GM23338 (cell line): ENCODE data around the gene SRPRA. TPM values are rescaled to one million over a fixed set of nuclear protein-coding genes. Genes with fewer than 3 reads are reported as not detected.

Experiments used
- ATAC-seq: fragments of 200-7000 bp; cut with Tn5 transposase; 3 replicates; pipeline ENCODE4 v1.9.1; 2020
- DNase-seq: peaks from one replicate; pipeline ENCODE4 v3.0.0-alpha.2; 2015; ENCODE audit warnings: low spot score
- H2AFZ ChIP-seq: fragments of 200-600 bp; sonication (generic); 2 replicates; pipeline ENCODE4 v1.8.0; 2016; ENCODE audit warnings: antibody characterized with exemption, mild to moderate bottlenecking, moderate library complexity
- H3F3A ChIP-seq: fragments of 200-600 bp; sonication (generic); replicated peaks from 2 replicates; pipeline ENCODE4 v1.8.0; 2017; ENCODE audit warnings: antibody characterized with exemption, mixed run types, low read depth
- H3K27ac ChIP-seq: fragments of 200-600 bp; sonication (generic); 2 replicates; pipeline ENCODE4 v1.6.1; 2016; ENCODE audit warnings: low read depth
- H3K27me3 ChIP-seq: fragments of 200-600 bp; sonication (generic); 2 replicates; pipeline ENCODE4 v1.8.0; 2016; ENCODE audit warnings: mild to moderate bottlenecking, mixed run types, moderate library complexity; ENCODE audit not compliant: insufficient read depth
- H3K36me3 ChIP-seq: fragments of 200-600 bp; sonication (generic); 2 replicates; pipeline ENCODE4 v1.8.0; 2016; ENCODE audit warnings: mild to moderate bottlenecking; ENCODE audit not compliant: insufficient read depth
- H3K4me1 ChIP-seq: fragments of 200-600 bp; sonication (generic); 2 replicates; pipeline ENCODE4 v1.8.0; 2016; ENCODE audit warnings: mild to moderate bottlenecking, moderate library complexity; ENCODE audit not compliant: insufficient read depth
- H3K4me2 ChIP-seq: fragments of 200-600 bp; sonication (generic); 2 replicates; pipeline ENCODE4 v1.7.1; 2017; ENCODE audit warnings: mixed run types
- H3K4me3 ChIP-seq: fragments of 200-600 bp; sonication (generic); 2 replicates; pipeline ENCODE4 v1.6.1; 2016; ENCODE audit warnings: mixed run types
- H3K79me2 ChIP-seq: fragments of 200-600 bp; sonication (generic); replicated peaks from 2 replicates; pipeline ENCODE4 v1.8.0; 2017; ENCODE audit warnings: mild to moderate bottlenecking; ENCODE audit not compliant: insufficient read depth
- H3K9me2 ChIP-seq: fragments of 200-600 bp; sonication (generic); 2 replicates; pipeline ENCODE4 v1.8.0; 2017; ENCODE audit not compliant: insufficient read depth
- H4K20me1 ChIP-seq: fragments of 200-600 bp; sonication (generic); replicated peaks from 2 replicates; pipeline ENCODE4 v1.8.0; 2017; ENCODE audit warnings: mild to moderate bottlenecking; ENCODE audit not compliant: insufficient read depth
- H3K27ac Mint-ChIP-seq: 2 replicates; pipeline ENCODE4 v1.8.0; 2020; ENCODE audit warnings: inconsistent platforms, mild to moderate bottlenecking, moderate library complexity, mixed read lengths
- H3K27me3 Mint-ChIP-seq: 3 replicates; pipeline ENCODE4 v1.8.0; 2022; ENCODE audit warnings: low read depth, mild to moderate bottlenecking, moderate library complexity, mixed read lengths, inconsistent platforms; ENCODE audit not compliant: insufficient read depth, poor library complexity
- H3K36me3 Mint-ChIP-seq: 3 replicates; pipeline ENCODE4 v1.8.0; 2021; ENCODE audit warnings: low read depth, mild to moderate bottlenecking, inconsistent platforms, moderate library complexity, mixed read lengths
- H3K4me1 Mint-ChIP-seq: 3 replicates; pipeline ENCODE4 v1.8.0; 2020; ENCODE audit warnings: mild to moderate bottlenecking, inconsistent platforms, mixed read lengths
- H3K4me3 Mint-ChIP-seq: 3 replicates; pipeline ENCODE4 v1.8.0; 2021; ENCODE audit warnings: moderate library complexity, mild to moderate bottlenecking, inconsistent platforms, mixed read lengths
- H3K9me3 Mint-ChIP-seq: 3 replicates; pipeline ENCODE4 v1.8.0; 2020; ENCODE audit warnings: moderate library complexity, mild to moderate bottlenecking, inconsistent platforms, mixed read lengths
- CREB1 ChIP-seq: fragments of 250-450 bp; sonication (Bioruptor Pico); IDR thresholded peaks from 2 replicates; pipeline ENCODE4 v1.5.0; 2020; ENCODE audit warnings: low read depth, mild to moderate bottlenecking, moderate library complexity
- EZH2 ChIP-seq: fragments of 200-600 bp; sonication (generic); IDR thresholded peaks from one replicate; pipeline ENCODE4 v1.8.0; 2017; ENCODE audit warnings: antibody characterized with exemption, mild to moderate bottlenecking, low read depth; ENCODE audit not compliant: unreplicated experiment
- JUNB ChIP-seq: IDR thresholded peaks from one replicate; pipeline ENCODE4 v1.6.1; 2016; ENCODE audit warnings: antibody characterized with exemption; ENCODE audit not compliant: unreplicated experiment
- NANOG ChIP-seq: IDR thresholded peaks from 2 replicates; pipeline ENCODE4 v1.6.1; 2016; ENCODE audit warnings: antibody characterized with exemption, borderline replicate concordance
- POLR2AphosphoS5 ChIP-seq: IDR thresholded peaks from 2 replicates; pipeline ENCODE4 v1.6.1; 2016; ENCODE audit warnings: antibody characterized with exemption, low read depth
- STAT1 ChIP-seq: IDR thresholded peaks from one replicate; pipeline ENCODE4 v1.6.1; 2016; ENCODE audit warnings: antibody characterized with exemption; ENCODE audit not compliant: unreplicated experiment
- ZNF114 ChIP-seq: fragments of 250-450 bp; sonication (Bioruptor Pico); IDR thresholded peaks from 2 replicates; pipeline ENCODE4 v1.5.0; 2020; ENCODE audit warnings: mild to moderate bottlenecking, moderate library complexity
- ZNF331 ChIP-seq: fragments of 250-450 bp; sonication (Bioruptor Pico); IDR thresholded peaks from 2 replicates; pipeline ENCODE4 v1.5.0; 2020; ENCODE audit warnings: low read depth, mild to moderate bottlenecking, moderate library complexity
- polyA plus RNA-seq: library from polyadenylated mRNA; unstranded; fragments of >200 nt; fragmentation: Nextera tagmentation; extraction: Ambion mirVana; gene quantifications from 2 replicates; pipeline ENCODE4 v1.2.1, GENCODE V29; 2016
- total RNA-seq: library from RNA; depleted of rRNA; stranded (reverse); fragments of >200 nt; shearing (Covaris generic); gene quantifications from 2 replicates; pipeline ENCODE4 v1.2.3, GENCODE V29; 2014
- TF ChIP-seq, protein P1 (sequence below): IDR thresholded peaks from one replicate; pipeline ENCODE4 v1.6.1; 2018; ENCODE audit warnings: antibody characterized with exemption; ENCODE audit not compliant: unreplicated experiment
- TF ChIP-seq, protein P2 (sequence below), 2 experiments: fragments of 200-600 bp in 1 of 2; sonication (generic) in 1 of 2; conservative IDR thresholded peaks; 2 replicates each; pipeline versions ENCODE4 v1.5.1 to v1.6.1; 2016 to 2017; ENCODE audit warnings: antibody characterized with exemption in 2 of 2, low read depth in 2 of 2, mild to moderate bottlenecking in 2 of 2, moderate library complexity in 1 of 2

Gene SRPRA
- total and polyA plus RNA-seq, 2 experiments from 2014 or later: 27.1 to 53.2 TPM

DNA sequence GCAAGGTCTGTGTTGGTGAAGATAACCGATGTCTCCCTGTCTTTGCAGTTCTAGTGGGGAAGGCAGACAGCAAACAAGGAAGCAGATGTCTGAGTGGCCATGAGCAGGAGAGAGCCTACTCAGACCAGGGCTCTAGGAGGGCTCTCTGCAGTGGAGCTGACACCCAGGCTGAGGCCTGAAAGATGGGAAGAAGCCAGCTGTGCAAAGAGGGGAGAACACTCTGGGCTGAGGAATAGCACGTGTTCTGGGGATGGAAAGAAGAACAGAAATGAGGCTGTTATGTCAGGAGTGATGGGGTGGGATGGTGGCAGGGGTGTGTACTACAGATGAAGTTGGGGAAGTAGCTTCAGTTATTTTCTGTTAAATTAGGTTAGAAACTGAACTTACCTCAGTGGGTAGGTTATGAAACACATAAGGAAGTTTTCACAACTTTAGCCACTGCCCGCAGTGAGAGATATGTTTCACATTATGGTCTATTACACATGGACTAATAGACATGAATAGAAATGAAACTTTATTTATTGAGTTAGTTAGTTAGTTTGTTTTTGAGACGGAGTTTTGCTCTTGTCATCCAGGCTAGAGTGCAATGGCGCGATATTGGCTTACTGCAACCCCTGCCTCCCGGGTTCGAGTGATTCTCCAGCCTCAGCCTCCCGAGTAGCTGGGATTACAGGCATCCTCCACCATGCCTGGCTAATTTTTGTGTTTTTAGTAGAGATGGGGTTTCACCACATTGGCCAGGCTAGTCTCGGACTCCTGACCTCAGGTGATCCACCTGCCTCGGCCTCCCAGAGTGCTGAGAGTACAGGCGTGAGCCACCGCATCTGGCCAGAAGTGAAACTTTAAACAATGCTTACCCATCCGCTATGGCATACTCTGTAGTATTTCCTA is 43.0 kb upstream of the SRPRA start:
- DNase-seq (no peak), ATAC-seq (no peak)
- TF ChIP-seq ZNF114: no peak
- no peak for TF ChIP-seq ZNF331 (CRISPR knock-in tag)
- TF ChIP-seq NANOG: no peak
- TF ChIP-seq JUNB: no peak
- TF ChIP-seq, protein P1, sequence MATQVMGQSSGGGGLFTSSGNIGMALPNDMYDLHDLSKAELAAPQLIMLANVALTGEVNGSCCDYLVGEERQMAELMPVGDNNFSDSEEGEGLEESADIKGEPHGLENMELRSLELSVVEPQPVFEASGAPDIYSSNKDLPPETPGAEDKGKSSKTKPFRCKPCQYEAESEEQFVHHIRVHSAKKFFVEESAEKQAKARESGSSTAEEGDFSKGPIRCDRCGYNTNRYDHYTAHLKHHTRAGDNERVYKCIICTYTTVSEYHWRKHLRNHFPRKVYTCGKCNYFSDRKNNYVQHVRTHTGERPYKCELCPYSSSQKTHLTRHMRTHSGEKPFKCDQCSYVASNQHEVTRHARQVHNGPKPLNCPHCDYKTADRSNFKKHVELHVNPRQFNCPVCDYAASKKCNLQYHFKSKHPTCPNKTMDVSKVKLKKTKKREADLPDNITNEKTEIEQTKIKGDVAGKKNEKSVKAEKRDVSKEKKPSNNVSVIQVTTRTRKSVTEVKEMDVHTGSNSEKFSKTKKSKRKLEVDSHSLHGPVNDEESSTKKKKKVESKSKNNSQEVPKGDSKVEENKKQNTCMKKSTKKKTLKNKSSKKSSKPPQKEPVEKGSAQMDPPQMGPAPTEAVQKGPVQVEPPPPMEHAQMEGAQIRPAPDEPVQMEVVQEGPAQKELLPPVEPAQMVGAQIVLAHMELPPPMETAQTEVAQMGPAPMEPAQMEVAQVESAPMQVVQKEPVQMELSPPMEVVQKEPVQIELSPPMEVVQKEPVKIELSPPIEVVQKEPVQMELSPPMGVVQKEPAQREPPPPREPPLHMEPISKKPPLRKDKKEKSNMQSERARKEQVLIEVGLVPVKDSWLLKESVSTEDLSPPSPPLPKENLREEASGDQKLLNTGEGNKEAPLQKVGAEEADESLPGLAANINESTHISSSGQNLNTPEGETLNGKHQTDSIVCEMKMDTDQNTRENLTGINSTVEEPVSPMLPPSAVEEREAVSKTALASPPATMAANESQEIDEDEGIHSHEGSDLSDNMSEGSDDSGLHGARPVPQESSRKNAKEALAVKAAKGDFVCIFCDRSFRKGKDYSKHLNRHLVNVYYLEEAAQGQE: no peak
- TF ChIP-seq EZH2: no peak
- TF ChIP-seq, protein P2, sequence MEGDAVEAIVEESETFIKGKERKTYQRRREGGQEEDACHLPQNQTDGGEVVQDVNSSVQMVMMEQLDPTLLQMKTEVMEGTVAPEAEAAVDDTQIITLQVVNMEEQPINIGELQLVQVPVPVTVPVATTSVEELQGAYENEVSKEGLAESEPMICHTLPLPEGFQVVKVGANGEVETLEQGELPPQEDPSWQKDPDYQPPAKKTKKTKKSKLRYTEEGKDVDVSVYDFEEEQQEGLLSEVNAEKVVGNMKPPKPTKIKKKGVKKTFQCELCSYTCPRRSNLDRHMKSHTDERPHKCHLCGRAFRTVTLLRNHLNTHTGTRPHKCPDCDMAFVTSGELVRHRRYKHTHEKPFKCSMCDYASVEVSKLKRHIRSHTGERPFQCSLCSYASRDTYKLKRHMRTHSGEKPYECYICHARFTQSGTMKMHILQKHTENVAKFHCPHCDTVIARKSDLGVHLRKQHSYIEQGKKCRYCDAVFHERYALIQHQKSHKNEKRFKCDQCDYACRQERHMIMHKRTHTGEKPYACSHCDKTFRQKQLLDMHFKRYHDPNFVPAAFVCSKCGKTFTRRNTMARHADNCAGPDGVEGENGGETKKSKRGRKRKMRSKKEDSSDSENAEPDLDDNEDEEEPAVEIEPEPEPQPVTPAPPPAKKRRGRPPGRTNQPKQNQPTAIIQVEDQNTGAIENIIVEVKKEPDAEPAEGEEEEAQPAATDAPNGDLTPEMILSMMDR (conservative IDR thresholded peaks at IDR 0.05; ENCODE audit: low read depth in 2 of 2): no peak
- TF ChIP-seq CREB1: no peak
- no peak for TF ChIP-seq STAT1
- TF ChIP-seq POLR2AphosphoS5: no peak
- H3K9me2 ChIP-seq: no peaks in the 10 kb centered on the region
- no peaks in the 10 kb centered on the region for H3K79me2 ChIP-seq
- no peak overlapping the region for H3K27ac ChIP-seq
- H3F3A ChIP-seq: no peaks in the 10 kb centered on the region
- no peaks in the 10 kb centered on the region for H3K27me3 ChIP-seq
- H3K9me3 Mint-ChIP-seq: no peaks in the 10 kb centered on the region
- no peaks in the 10 kb centered on the region for H3K4me1 ChIP-seq
- no peak overlapping the region for H3K4me2 ChIP-seq
- H3K4me3 Mint-ChIP-seq: no peak overlapping the region
- H3K27me3 Mint-ChIP-seq: no peaks in the 10 kb centered on the region
- no peak overlapping the region for H3K4me3 ChIP-seq
- H2AFZ ChIP-seq: no peak overlapping the region
- no peaks in the 10 kb centered on the region for H4K20me1 ChIP-seq
- no peak overlapping the region for H3K27ac Mint-ChIP-seq
- no peaks in the 10 kb centered on the region for H3K36me3 ChIP-seq
- H3K4me1 Mint-ChIP-seq: peaks cover 2% of the 10 kb centered on the region; the same call in 1 of the 3 replicates
- H3K36me3 Mint-ChIP-seq: peaks cover 28% of the 10 kb centered on the region

- Histone ChIP-seq H3K27ac (no peak overlapping the region), H3K4me2 (no peak overlapping the region), H3K36me3 (no peaks in the 10 kb centered on the region), H3K79me2 (no peaks in the 10 kb centered on the region), H4K20me1 (no peaks in the 10 kb centered on the region), H3K27me3 (no peaks in the 10 kb centered on the region), H2AFZ (no peak overlapping the region), H3K4me3 (no peak overlapping the region), H3F3A (no peaks in the 10 kb centered on the region), H3K4me1 (no peaks in the 10 kb centered on the region), H3K9me2 (no peaks in the 10 kb centered on the region)
- Mint-ChIP-seq H3K4me3 (no peak overlapping the region), H3K27ac (no peak overlapping the region), H3K9me3 (no peaks in the 10 kb centered on the region), H3K4me1 (peaks cover 2% of the 10 kb centered on the region; the same call in 1 of the 3 replicates), H3K36me3 (peaks cover 23% of the 10 kb centered on the region), H3K27me3 (no peaks in the 10 kb centered on the region)
- DNase-seq (no peak), ATAC-seq (no peak)
- TF ChIP-seq CREB1: no peak
- no peak for TF ChIP-seq POLR2AphosphoS5
- TF ChIP-seq ZNF114: no peak
- no peak for TF ChIP-seq EZH2
- TF ChIP-seq, protein P1: no peak
These were observed 42.3 kb upstream of the SRPRA start for GRCh38 chr11:126310992-126311310.
